HEK293T (cell line): Measurements from ENCODE around the gene L3MBTL1.

ENCODE experiments used
- CTCF ChIA-PET: fragments of 350-600 bp; formaldehyde crosslinking; extraction: SDS; loops from one replicate; lab custom pipeline; 2021; ENCODE audit warnings: antibody characterized with exemption, inconsistent platforms; lab: Yijun Ruan, JAX
- POLR2A ChIA-PET: fragments of 350-600 bp; formaldehyde crosslinking; extraction: SDS; loops from one replicate; lab custom pipeline; 2020; ENCODE audit warnings: antibody characterized with exemption, inconsistent platforms; lab: Yijun Ruan, JAX
- DNase-seq: peaks from one replicate; pipeline ENCODE4 v3.0.0; 2012; ENCODE audit warnings: mixed read lengths; ENCODE audit errors: extremely low spot score
- ARNT ChIP-seq: fragments of 450-650 bp; IDR thresholded peaks from 2 replicates; pipeline ENCODE4 v1.6.1; 2017; ENCODE audit warnings: mild to moderate bottlenecking
- BHLHE40 ChIP-seq: fragments of 450-650 bp; IDR thresholded peaks from 2 replicates; pipeline ENCODE4 v1.6.1; 2016; ENCODE audit warnings: mild to moderate bottlenecking, moderate library complexity, borderline replicate concordance
- CTBP1 ChIP-seq: fragments of 450-650 bp; IDR thresholded peaks from 2 replicates; pipeline ENCODE4 v1.6.1; 2016; ENCODE audit warnings: borderline replicate concordance
- ELF4 ChIP-seq: fragments of 450-650 bp; IDR thresholded peaks from 2 replicates; pipeline ENCODE4 v1.6.1; 2017; ENCODE audit warnings: antibody characterized with exemption
- FOXA1 ChIP-seq: fragments of 450-650 bp; IDR thresholded peaks from 2 replicates; pipeline ENCODE4 v1.6.1; 2016; ENCODE audit warnings: mild to moderate bottlenecking
- FOXK2 ChIP-seq: fragments of 450-650 bp; IDR thresholded peaks from 2 replicates; pipeline ENCODE4 v1.6.1; 2016; ENCODE audit warnings: mild to moderate bottlenecking
- FOXM1 ChIP-seq: fragments of 450-650 bp; IDR thresholded peaks from 2 replicates; pipeline ENCODE4 v1.6.1; 2017; ENCODE audit warnings: mild to moderate bottlenecking, borderline replicate concordance
- HDGF ChIP-seq: fragments of 450-650 bp; IDR thresholded peaks from 2 replicates; pipeline ENCODE4 v1.6.1; 2017; ENCODE audit warnings: antibody characterized with exemption, borderline replicate concordance
- L3MBTL2 ChIP-seq: fragments of 450-650 bp; conservative IDR thresholded peaks from 2 replicates; pipeline ENCODE4 v1.6.1; 2016; ENCODE audit warnings: mild to moderate bottlenecking
- LEF1 ChIP-seq: fragments of 450-650 bp; IDR thresholded peaks from 2 replicates; pipeline ENCODE4 v1.6.1; 2017; ENCODE audit warnings: mild to moderate bottlenecking, borderline replicate concordance
- NFRKB ChIP-seq: fragments of 450-650 bp; IDR thresholded peaks from 2 replicates; pipeline ENCODE4 v1.6.1; 2016; ENCODE audit warnings: mild to moderate bottlenecking, moderate library complexity
- PKNOX1 ChIP-seq: fragments of 450-650 bp; IDR thresholded peaks from 2 replicates; pipeline ENCODE4 v1.6.1; 2016
- SP1 ChIP-seq: fragments of 450-650 bp; IDR thresholded peaks from 2 replicates; pipeline ENCODE4 v1.6.1; 2017
- SUZ12 ChIP-seq: fragments of 450-650 bp; IDR thresholded peaks from 2 replicates; pipeline ENCODE4 v1.6.1; 2016; ENCODE audit warnings: mild to moderate bottlenecking
- TARDBP ChIP-seq: fragments of 450-650 bp; IDR thresholded peaks from 2 replicates; pipeline ENCODE4 v1.6.1; 2016
- ZNF384 ChIP-seq: fragments of 450-650 bp; IDR thresholded peaks from 2 replicates; pipeline ENCODE4 v1.6.1; 2016

L3MBTL1 gene

DNA sequence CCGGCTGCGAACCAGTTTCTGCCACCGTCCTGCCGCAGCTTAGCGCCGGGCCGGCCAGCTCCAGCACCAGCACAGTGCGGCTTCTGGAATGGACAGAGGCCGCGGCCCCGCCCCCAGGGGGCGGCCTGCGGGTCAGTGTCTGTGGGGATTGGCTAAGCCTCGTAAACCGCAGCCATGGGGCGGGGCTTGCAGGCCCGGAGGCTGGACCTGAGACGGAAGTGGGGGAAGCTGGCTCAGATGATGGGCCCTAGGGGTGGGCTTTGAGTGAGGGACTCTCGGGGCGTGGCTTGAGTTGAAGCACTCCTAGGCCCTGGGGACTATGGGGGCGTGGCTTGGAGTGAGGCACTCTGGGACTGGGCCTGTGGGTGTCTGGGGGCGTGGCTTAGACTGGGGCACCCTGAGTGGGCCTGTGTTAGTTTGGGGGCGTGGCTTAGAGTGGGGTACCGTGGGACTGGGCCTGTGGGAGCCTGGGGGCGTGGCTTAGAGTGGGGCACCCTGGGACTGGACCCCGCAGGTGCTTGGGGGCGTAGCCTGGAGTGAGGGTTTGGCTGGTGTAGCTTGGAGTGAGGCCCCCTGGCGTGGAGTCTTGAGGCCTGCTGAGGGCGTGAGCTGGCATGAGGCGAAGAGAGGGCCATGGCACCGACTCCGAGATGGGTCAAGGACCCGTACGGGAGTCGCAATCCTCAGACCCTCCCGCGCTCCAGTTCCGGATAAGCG is 6.6 kb downstream of the L3MBTL1 start:
- peak; percentile 97 for DNase-seq
- ChIA-PET POLR2A (interaction anchor here (0.6 to 3.0 kb wide), 2 partner anchors 45 to 57 kb away, joined by 3 to 35 read pairs; partner anchors contain the start of gene SRSF6), CTCF (no interaction called here)

DNA sequence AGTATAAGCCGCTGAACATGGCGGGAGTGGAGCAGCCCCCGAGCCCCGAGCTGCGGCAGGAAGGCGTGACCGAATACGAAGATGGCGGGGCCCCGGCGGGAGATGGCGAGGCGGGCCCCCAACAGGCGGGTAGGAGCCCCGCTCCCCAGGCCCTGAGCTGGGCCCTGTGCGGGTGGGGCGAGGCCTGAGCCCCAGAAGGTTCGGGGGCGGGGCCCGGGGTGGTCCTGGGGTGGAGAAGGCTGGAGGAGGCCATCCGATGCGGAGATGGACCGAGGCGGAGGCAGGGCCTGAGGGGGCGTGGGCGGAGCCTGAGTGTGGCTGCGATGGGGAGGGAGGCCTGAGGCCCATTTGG is 7.1 kb downstream of the L3MBTL1 start:
- CTCF ChIA-PET, result no interaction called here
- peak; percentile 24 for DNase-seq
- no peak for TF ChIP-seq PKNOX1
- TF ChIP-seq ELF4, result no peak
- no peak for TF ChIP-seq TARDBP
- no peak for TF ChIP-seq FOXK2
- no peak for TF ChIP-seq FOXA1
- no peak for TF ChIP-seq SP1
- no peak for TF ChIP-seq HDGF
- TF ChIP-seq L3MBTL2, result peak; percentile 67
- POLR2A ChIA-PET, result interaction anchor here (0.6 to 3.0 kb wide), 3 partner anchors 45 to 76 kb away, joined by 3 to 35 read pairs (median 4); partner anchors contain the start of genes IFT52 and SRSF6

More for the DNA sequence above, 6.6 kb downstream of the L3MBTL1 start:
- TF ChIP-seq NFRKB, result no peak
- peak; percentile 39; the same call in 1 of the 2 replicates for TF ChIP-seq HDGF
- TF ChIP-seq PKNOX1, result 0 out of 2 replicates have a peak, but pooled peaks have one; percentile 3
- TF ChIP-seq TARDBP, result peak; percentile 73; the same call in 1 of the 2 replicates

DNA sequence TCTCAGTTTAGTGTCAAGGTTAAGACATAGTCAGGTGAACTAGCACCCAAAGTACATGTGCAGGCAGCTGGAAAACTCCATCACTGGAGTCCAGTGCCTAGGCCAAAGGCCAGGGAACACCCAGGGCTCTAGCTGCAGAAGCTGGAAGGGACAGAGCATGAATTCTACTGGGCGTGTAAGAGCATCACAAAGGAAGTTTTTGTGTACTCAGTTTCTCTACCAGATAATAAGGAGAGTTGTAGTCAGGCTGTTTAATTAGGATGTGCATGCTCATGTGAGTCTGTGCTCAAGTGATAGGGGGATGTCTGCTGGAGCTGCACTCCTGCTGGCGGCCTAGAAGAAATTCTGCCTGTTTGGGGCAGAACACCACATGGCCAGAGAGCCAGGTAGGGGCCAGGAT is 8.1 kb downstream of the L3MBTL1 start:
- ChIA-PET POLR2A (interaction anchor here (1.5 to 3.0 kb wide), 2 partner anchors 58 to 75 kb away, joined by 4 to 35 read pairs; partner anchors contain the start of genes IFT52 and SRSF6), CTCF (no interaction called here)
- no peak for TF ChIP-seq CTBP1
- TF ChIP-seq FOXA1, result no peak
- no peak for TF ChIP-seq NFRKB
- no peak for TF ChIP-seq SUZ12
- no peak for TF ChIP-seq ZNF384
- no peak for TF ChIP-seq PKNOX1
- DNase-seq, result no peak

DNA sequence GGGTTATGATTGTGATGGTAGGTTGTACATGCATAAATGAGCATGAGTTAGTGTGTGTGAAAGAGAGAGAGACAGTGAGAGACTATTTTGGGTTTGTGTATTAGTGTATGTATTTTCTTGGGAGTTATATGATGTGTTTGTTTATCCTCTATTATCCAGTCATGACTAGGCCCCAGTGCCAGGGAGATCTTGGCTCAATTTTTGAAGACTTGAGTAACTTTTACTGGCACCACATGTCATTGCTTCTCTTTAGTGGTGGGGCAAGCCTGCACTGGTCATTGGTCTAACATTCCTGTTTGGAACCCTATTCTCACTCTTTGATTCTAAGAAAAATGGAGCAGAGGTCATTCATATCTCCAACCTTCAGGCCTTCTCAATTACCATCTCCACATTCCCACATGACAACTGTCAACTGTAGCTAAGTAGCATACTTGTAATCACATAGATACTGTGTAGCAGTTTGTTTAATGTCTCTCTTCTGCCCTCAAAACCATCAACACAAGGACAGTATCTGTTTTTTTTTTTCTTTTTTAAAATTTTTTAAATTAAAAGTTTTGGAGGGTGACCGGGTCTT is 8.8 kb downstream of the L3MBTL1 start:
- ChIA-PET CTCF (interaction anchor here (0.7 to 1.4 kb wide), 2 partner anchors 12 to 22 kb away, joined by 4 read pairs; no protein-coding TSS in a partner anchor), POLR2A (interaction anchor here (3.0 kb wide), 1 partner anchor 59 kb away, joined by 35 read pairs; the partner anchor contains the start of gene SRSF6)

GRCh38 chr20:43520074-43520630 is 12.7 kb downstream of the L3MBTL1 start:
- TF ChIP-seq ZNF384, result no peak
- TF ChIP-seq NFRKB, result no peak
- TF ChIP-seq ELF4, result no peak
- TF ChIP-seq SP1, result no peak
- no peak for TF ChIP-seq ARNT
- TF ChIP-seq SUZ12, result no peak
- no peak for TF ChIP-seq FOXM1
- TF ChIP-seq FOXK2, result no peak
- no peak for TF ChIP-seq CTBP1
- no peak for TF ChIP-seq HDGF
- TF ChIP-seq L3MBTL2, result no peak
- no peak for TF ChIP-seq LEF1
- TF ChIP-seq FOXA1, result no peak
- no peak for TF ChIP-seq BHLHE40
- no peak for TF ChIP-seq PKNOX1
- no peak for TF ChIP-seq TARDBP
- POLR2A ChIA-PET, result no interaction called here
- CTCF ChIA-PET, result no interaction called here
- DNase-seq, result no peak

More for the DNA sequence above, 8.8 kb downstream of the L3MBTL1 start:
- TF ChIP-seq SP1 (no peak), FOXA1 (no peak), L3MBTL2 (no peak), ZNF384 (no peak), NFRKB (no peak), PKNOX1 (no peak), ELF4 (no peak), FOXK2 (no peak), FOXM1 (no peak), HDGF (no peak), CTBP1 (no peak)
- no peak for DNase-seq
